ENCODE results near the gene TM4SF4. TPM values are rescaled to one million over a fixed set of nuclear protein-coding genes. Genes with fewer than 3 reads are reported as not detected.

The TM4SF4 gene
- total RNA-seq, 1 experiment from 2014 or later = not detected

DNA sequence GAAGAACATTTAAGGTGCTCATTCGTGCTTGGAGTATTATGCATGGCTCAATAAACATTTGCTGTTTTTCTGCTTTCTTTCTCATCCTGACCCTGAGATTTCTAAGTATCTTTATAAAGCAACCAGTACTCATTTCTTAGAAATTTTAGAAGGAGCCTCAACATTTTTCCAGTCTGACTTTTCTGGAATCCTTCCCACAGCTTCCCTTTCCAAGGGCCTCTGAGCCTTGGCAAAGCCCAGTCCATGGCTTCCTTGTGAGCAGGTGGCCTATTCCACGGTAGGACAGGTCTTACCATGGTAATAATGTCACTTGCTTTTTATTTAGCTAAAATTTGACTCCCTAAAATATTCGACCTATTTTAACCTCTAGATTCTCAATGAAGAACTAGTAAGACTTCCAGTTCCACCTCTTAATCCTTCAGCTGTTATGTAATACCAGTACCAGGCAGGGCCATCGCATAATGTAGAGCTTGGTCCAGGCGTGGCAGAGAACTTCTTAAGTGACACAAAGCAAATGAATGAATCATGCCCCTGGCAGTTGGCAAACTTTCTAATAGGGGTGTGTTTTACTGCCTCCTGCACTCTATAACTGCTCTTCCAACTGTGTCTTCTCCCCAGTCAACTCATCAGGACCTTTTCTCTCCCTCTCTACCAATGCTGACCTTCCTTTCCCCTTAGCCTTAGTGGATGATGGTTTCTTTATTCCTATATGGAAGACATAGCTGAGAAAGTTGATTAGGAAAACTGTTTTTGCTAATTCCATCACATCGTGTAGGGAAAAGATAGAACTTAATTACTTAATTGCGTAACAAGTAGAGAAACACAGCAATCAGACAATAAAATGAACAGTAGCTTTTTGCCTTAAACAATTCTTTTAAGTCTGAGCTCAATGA lies 894 bp upstream of the TM4SF4 start:
- Mint-ChIP-seq H3K9me3 (ENCODE audit: unreplicated experiment) (no peaks in the 10 kb centered on the region), H3K27me3 (ENCODE audit: insufficient read depth, unreplicated experiment) (no peaks in the 10 kb centered on the region), H3K27ac (ENCODE audit: low read depth, unreplicated experiment) (peak overlapping the region; percentile 33), H3K4me1 (ENCODE audit: insufficient read depth, unreplicated experiment) (peaks cover 20% of the 10 kb centered on the region), H3K36me3 (ENCODE audit: insufficient read depth, unreplicated experiment) (no peaks in the 10 kb centered on the region), H3K4me3 (ENCODE audit: unreplicated experiment) (no peak overlapping the region)
- peak; percentile 97 for DNase-seq (ENCODE audit: unreplicated experiment)
- no peak for TF ChIP-seq CTCF (IDR thresholded peaks at IDR 0.05; ENCODE audit: unreplicated experiment)
- CTCF ChIA-PET = interaction anchor here (0.5 to 10.0 kb wide), 25 partner anchors 11 to 1162 kb away, joined by 3 to 155 read pairs (median 3); partner anchors contain the start of gene COMMD2
- BruUV-seq (replicated peaks) = no TSS peak
- POLR2A ChIA-PET = interaction anchor here (0.5 to 3.9 kb wide), 24 partner anchors 10 to 279 kb away, joined by 3 to 31 read pairs (median 4); partner anchors contain the start of genes COMMD2 and TM4SF1
- intact Hi-C loops (cut with micrococcal nuclease) = no loop called here

GRCh38 chr3:149475451-149476060 lies 1.1 kb downstream of the TM4SF4 start:
- Mint-ChIP-seq H3K9me3 (ENCODE audit: unreplicated experiment) (no peaks in the 10 kb centered on the region), H3K4me3 (ENCODE audit: unreplicated experiment) (no peak overlapping the region), H3K27ac (ENCODE audit: low read depth, unreplicated experiment) (no peak overlapping the region), H3K4me1 (ENCODE audit: insufficient read depth, unreplicated experiment) (peaks cover 17% of the 10 kb centered on the region), H3K27me3 (ENCODE audit: insufficient read depth, unreplicated experiment) (no peaks in the 10 kb centered on the region), H3K36me3 (ENCODE audit: insufficient read depth, unreplicated experiment) (no peaks in the 10 kb centered on the region)
- intact Hi-C loops (cut with micrococcal nuclease) = no loop called here
- POLR2A ChIA-PET = interaction anchor here (0.6 to 3.9 kb wide), 7 partner anchors 74 to 165 kb away, joined by 3 to 31 read pairs (median 3); partner anchors contain the start of gene TM4SF1
- CTCF ChIA-PET = interaction anchor here (0.7 to 10.0 kb wide), 10 partner anchors 13 to 261 kb away, joined by 3 to 155 read pairs (median 4); no protein-coding TSS in a partner anchor
- no TSS peak for BruUV-seq (replicated peaks)
- no peak for DNase-seq (ENCODE audit: unreplicated experiment)
- no peak for TF ChIP-seq CTCF (IDR thresholded peaks at IDR 0.05; ENCODE audit: unreplicated experiment)

GRCh38 chr3:149476225-149476624 lies 1.7 kb downstream of the TM4SF4 start:
- TF ChIP-seq CTCF (IDR thresholded peaks at IDR 0.05; ENCODE audit: unreplicated experiment) = no peak
- Mint-ChIP-seq H3K27me3 (ENCODE audit: insufficient read depth, unreplicated experiment) (no peaks in the 10 kb centered on the region), H3K4me1 (ENCODE audit: insufficient read depth, unreplicated experiment) (peaks cover 17% of the 10 kb centered on the region), H3K36me3 (ENCODE audit: insufficient read depth, unreplicated experiment) (no peaks in the 10 kb centered on the region), H3K9me3 (ENCODE audit: unreplicated experiment) (no peaks in the 10 kb centered on the region), H3K4me3 (ENCODE audit: unreplicated experiment) (no peak overlapping the region), H3K27ac (ENCODE audit: low read depth, unreplicated experiment) (no peak overlapping the region)
- CTCF ChIA-PET = interaction anchor here (0.7 to 10.0 kb wide), 4 partner anchors 12 to 261 kb away, joined by 3 to 155 read pairs (median 4); no protein-coding TSS in a partner anchor
- BruUV-seq (replicated peaks) = no TSS peak
- POLR2A ChIA-PET = interaction anchor here (0.6 to 0.7 kb wide), 2 partner anchors 62 to 100 kb away, joined by 3 to 5 read pairs; no protein-coding TSS in a partner anchor
- intact Hi-C loops (cut with micrococcal nuclease) = no loop called here
- no peak for DNase-seq (ENCODE audit: unreplicated experiment)
